Measurements from ENCODE around the gene EFEMP2. TPM values are rescaled to one million over a fixed set of nuclear protein-coding genes. Genes with fewer than 3 reads are reported as not detected.

EFEMP2 gene
- 0.77 to 1.4 TPM (median 1.2 TPM) in 5 replicates for total RNA-seq (2022; extraction: Qiagen RNA extraction)

DNA sequence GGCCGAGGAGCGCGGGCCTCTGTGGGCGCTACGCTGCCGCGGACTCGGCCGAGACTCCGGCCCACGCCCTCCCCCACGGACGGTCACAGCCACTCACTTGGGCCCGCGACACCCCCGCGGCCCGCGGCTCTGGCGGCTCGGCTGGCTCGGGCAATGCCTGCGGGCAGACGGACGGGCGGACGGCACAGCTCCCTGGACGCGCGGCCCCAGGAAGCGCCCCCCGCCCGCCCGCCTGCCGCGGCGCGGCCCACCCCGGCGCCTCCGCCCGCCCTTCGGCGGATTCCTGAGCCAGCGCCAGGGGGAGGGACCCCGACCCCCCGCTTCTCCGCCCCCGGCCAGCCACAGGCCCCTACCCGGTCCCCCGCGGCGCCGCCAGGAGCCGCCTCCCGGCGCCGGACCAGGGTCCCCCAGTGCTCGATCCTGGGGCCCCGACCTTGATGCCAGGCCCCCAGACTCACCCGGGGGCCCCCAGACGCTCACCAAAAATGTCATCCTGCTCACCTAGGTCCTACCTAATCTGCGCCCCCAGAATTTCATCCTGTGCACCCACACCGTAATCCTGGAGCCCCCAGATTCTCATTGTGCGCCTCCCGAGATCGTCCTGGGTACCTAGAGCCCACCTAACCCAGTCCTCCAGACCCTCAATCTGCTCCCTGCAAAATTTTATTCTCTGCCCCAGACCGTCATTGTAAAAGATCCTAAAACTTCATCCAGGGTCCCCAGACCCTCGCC, at the start of gene EFEMP2:
Gene EFEMP2 (minus strand): TSS at position 215 of the 732 bp plus-strand sequence. CDS start 446 bp downstream, outside the sequence.

GRCh38 chr11:65919141-65919572, 46.6 kb upstream of the EFEMP2 start, which contains the start of gene DRAP1:
Gene DRAP1, plus strand, starts transcription at chr11:65919426. Its CDS starts 76 bp downstream, at chr11:65919502.

DNA sequence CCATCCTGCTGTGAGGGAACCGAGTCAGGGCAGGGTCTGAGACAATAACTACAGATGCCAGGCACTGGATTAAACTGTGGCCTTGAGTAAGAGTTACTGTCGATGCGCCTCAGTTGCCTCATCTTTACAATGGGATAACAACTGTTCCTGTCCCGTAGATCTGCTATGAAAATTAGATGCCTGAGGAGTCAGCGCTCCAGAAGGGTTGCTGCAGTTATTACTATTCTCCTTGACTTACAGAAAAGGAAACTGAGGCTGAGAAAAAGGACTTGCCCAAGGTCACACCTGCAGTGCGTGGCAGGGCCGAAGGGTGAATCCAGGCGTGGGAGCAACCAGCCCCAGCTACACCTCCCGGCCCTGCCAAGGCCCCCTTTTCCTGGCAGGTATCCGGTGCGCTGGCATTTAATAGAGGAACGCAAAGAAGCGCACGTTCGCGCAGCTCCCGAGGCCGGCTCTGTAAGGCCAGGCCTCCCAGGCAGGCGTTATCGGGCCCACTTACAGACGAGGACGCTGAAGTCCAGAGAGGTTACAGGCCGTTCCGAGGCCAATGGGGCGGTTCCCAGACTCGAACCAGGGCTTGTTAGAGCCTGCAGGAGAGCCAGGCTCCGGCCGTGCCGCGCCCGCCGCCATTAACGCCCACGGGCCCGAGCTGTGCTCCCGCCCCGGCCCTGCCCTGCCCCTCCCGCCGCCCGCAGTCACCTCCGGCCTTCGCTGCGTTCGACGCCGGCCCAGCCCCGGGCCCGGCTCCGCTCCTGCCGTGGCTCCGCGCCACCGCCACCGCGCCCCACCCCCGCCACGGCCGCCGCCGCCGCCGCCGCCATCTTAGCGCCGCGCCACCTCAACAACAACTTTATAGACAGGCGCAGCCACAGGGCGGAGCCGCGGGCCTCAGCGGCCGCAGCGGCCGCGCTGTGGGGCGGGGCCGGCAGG, 45.9 kb upstream of the EFEMP2 start, which contains the start of gene C11orf68:
Gene C11orf68 (minus strand): TSS at position 852 of the 930 bp plus-strand sequence. CDS start 31 bp downstream, at position 821.

DNA sequence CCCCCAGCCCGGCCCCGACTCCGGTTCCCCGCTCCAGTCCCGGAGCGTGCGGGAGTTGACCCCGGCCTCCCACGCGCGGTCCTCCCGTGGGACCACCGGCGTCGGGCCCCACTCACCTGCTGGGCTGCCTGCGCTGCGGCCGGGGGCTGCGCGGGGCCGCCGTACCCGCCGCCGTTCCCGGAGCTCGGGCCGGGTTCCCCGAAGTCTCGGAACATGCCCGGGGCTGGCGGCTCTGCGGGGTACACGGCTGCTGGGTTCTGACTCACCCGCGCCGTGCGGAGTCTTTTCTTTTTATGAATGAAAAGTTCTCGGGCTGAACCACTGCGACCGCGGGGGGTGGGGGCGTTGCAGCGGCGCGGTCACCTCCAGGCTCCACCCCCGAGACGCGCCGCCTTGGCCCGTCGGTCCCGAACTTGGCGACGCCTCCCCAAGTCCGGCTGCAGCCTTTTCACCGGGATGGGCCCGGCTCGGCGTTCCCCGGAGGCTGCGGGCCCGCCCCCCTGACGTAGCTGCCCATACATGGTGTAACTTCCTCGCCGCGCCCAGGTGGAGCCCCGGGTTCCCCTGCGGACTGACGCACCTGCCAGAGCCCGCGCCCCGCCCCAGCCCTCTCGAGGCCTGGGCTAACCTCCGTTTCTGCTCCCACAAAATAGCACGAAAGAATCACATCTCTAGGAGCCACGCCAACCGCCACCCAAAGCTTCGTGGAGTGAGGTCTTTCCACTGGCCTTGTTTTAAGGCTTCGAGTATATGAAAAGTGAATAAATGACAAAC, 27.7 kb upstream of the EFEMP2 start, which contains the start of gene FOSL1:
Gene FOSL1 (minus strand): TSS at position 264 of the 774 bp plus-strand sequence. CDS start 49 bp downstream, at position 215.

GRCh38 chr11:65890324-65891218, 18.0 kb upstream of the EFEMP2 start, which contains the start of gene CCDC85B:
Gene CCDC85B, plus strand, starts transcription at chr11:65890673. Its CDS starts 111 bp downstream, at chr11:65890784.

GRCh38 chr11:65888163-65888814, 15.7 kb upstream of the EFEMP2 start, which contains the start of gene FIBP:
Gene FIBP, minus strand, starts transcription at chr11:65888471. Its CDS starts 53 bp downstream, at chr11:65888418.

GRCh38 chr11:65879617-65880016, 7.0 kb upstream of the EFEMP2 start, which contains the start of gene CTSW:
Gene CTSW, plus strand, starts transcription at chr11:65879837. Its CDS starts 18 bp downstream, at chr11:65879855.

GRCh38 chr11:65860278-65861164, 12.1 kb downstream of the EFEMP2 start, which contains the start of gene MUS81:
Gene MUS81, plus strand, starts transcription at chr11:65860433. Its CDS starts 321 bp downstream, at chr11:65860754.

GRCh38 chr11:65857853-65858680, 14.5 kb downstream of the EFEMP2 start, which contains the start of gene CFL1:
Gene CFL1, minus strand, starts transcription at chr11:65858180. Its CDS starts 81 bp downstream, at chr11:65858099.

DNA sequence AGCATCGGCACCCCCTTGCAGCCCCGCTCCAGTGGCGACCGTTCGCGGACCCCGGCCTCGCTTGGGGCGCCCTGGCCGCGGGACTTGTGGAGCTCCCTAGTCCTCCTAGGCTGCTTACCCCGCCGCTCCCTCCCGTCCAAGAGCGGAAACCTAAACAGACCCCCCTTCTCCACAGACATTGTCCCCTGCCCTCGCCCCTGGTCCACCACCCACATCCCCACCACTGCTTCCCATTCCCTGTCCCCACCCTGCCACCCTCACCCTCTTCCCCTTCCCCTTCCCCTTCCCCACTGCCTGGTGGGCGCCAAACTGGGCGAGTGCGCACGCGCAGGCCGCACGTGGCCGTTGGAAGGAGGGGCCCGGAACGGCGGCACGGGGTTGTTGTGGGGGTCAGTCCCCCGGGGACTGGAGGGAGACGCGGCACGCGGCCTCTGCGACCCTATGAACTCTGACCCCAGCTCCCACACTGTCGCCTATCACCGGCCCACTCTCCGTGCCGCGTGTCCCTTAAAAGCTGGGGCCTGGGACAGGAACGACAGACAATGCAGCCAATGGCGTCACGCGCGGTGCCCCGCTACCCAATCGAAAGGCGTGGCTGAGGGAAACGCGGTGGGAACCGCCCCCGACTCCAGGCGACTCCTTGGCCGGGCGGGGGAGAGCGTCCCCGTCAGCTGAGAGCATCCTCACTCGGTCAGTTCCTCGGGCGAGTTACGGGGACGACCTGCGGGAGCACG, 39.1 kb downstream of the EFEMP2 start, which contains the start of gene SNX32:
Gene SNX32 (plus strand): TSS at position 667 of the 734 bp plus-strand sequence. CDS start 103 bp downstream, outside the sequence.

Other genes starting within 250 kb of the EFEMP2 start
- gene SIPA1, start 234.7 kb downstream of the EFEMP2 start, total RNA-seq (2022; extraction: Qiagen RNA extraction) = 12.7 to 20.7 TPM (median 19.3 TPM) in 5 replicates
- 64.8 to 82.6 TPM (median 79.5 TPM) in 5 replicates for gene RELA, start 209.9 kb downstream of the EFEMP2 start, total RNA-seq (2022; extraction: Qiagen RNA extraction)
- 42.0 to 56.6 TPM (median 51.7 TPM) in 5 replicates for gene KAT5, start 160.5 kb downstream of the EFEMP2 start, total RNA-seq (2022; extraction: Qiagen RNA extraction)
- 29.7 to 54.1 TPM (median 51.4 TPM) in 5 replicates for gene RNASEH2C, start 152.0 kb downstream of the EFEMP2 start, total RNA-seq (2022; extraction: Qiagen RNA extraction)
- gene AP5B1, start 91.8 kb downstream of the EFEMP2 start, total RNA-seq (2022; extraction: Qiagen RNA extraction) = 7.6 to 13.5 TPM (median 11.9 TPM) in 5 replicates
- gene OVOL1, start 85.7 kb downstream of the EFEMP2 start, total RNA-seq (2022; extraction: Qiagen RNA extraction) = 0.02 to 0.09 TPM (median 0.07 TPM) in 3 of 5 replicates, not detected in the others
- 0.06 to 0.27 TPM (median 0.08 TPM) in 3 of 5 replicates, not detected in the others for gene SNX32, start 38.8 kb downstream of the EFEMP2 start, total RNA-seq (2022; extraction: Qiagen RNA extraction)
- gene CFL1, start 14.6 kb downstream of the EFEMP2 start, total RNA-seq (2022; extraction: Qiagen RNA extraction) = 1,930 to 2,323 TPM (median 2,279 TPM) in 5 replicates
- 25.2 to 36.4 TPM (median 34.5 TPM) in 5 replicates for gene MUS81, start 12.4 kb downstream of the EFEMP2 start, total RNA-seq (2022; extraction: Qiagen RNA extraction)
- 0.06 to 0.16 TPM in 2 of 5 replicates, not detected in the others for gene CTSW, start 7.0 kb upstream of the EFEMP2 start, total RNA-seq (2022; extraction: Qiagen RNA extraction)
- gene FIBP, start 15.7 kb upstream of the EFEMP2 start, total RNA-seq (2022; extraction: Qiagen RNA extraction) = 71.8 to 97.2 TPM (median 89.4 TPM) in 5 replicates
- gene CCDC85B, start 17.9 kb upstream of the EFEMP2 start, total RNA-seq (2022; extraction: Qiagen RNA extraction) = 24.4 to 53.2 TPM (median 49.6 TPM) in 5 replicates
- 148 to 236 TPM (median 164 TPM) in 5 replicates for gene FOSL1, start 27.6 kb upstream of the EFEMP2 start, total RNA-seq (2022; extraction: Qiagen RNA extraction)
- 40.6 to 65.5 TPM (median 61.3 TPM) in 5 replicates for gene C11orf68, start 46.3 kb upstream of the EFEMP2 start, total RNA-seq (2022; extraction: Qiagen RNA extraction)
- 196 to 277 TPM (median 239 TPM) in 5 replicates for gene DRAP1, start 46.6 kb upstream of the EFEMP2 start, total RNA-seq (2022; extraction: Qiagen RNA extraction)
- not detected in 5 replicates for gene TSGA10IP, start 72.7 kb upstream of the EFEMP2 start, total RNA-seq (2022; extraction: Qiagen RNA extraction)
- 46.6 to 64.2 TPM (median 61.5 TPM) in 5 replicates for gene SART1, start 88.9 kb upstream of the EFEMP2 start, total RNA-seq (2022; extraction: Qiagen RNA extraction)
- gene EIF1AD, start 129.4 kb upstream of the EFEMP2 start, total RNA-seq (2022; extraction: Qiagen RNA extraction) = 37.5 to 48.4 TPM (median 38.6 TPM) in 5 replicates
- gene BANF1, start 129.7 kb upstream of the EFEMP2 start, total RNA-seq (2022; extraction: Qiagen RNA extraction) = 385 to 515 TPM (median 496 TPM) in 5 replicates
- not detected in 5 replicates for gene CST6, start 139.2 kb upstream of the EFEMP2 start, total RNA-seq (2022; extraction: Qiagen RNA extraction)
- 1.4 to 1.9 TPM (median 1.8 TPM) in 5 replicates for gene CATSPER1, start 153.7 kb upstream of the EFEMP2 start, total RNA-seq (2022; extraction: Qiagen RNA extraction)
- not detected in 5 replicates for gene GAL3ST3, start 176.4 kb upstream of the EFEMP2 start, total RNA-seq (2022; extraction: Qiagen RNA extraction)
- 166 to 184 TPM (median 170 TPM) in 5 replicates for gene SF3B2, start 179.6 kb upstream of the EFEMP2 start, total RNA-seq (2022; extraction: Qiagen RNA extraction)
- 48.9 to 85.2 TPM (median 76.8 TPM) in 5 replicates for gene PACS1, start 197.5 kb upstream of the EFEMP2 start, total RNA-seq (2022; extraction: Qiagen RNA extraction)

Data from A549 treated with CORT108297 at 1 μM for 4 hours (cell line).